SK-N-SH treated with all-trans-retinoic acid at 6 μM for 48 hours (cell line): Measurements from ENCODE around the gene DISP3.

Source experiments
- ARNTL ChIP-seq: fragments of 450-650 bp; formaldehyde crosslinking; IDR thresholded peaks from 2 replicates; pipeline ENCODE4 v1.5.0; 2020; ENCODE audit warnings: low read depth, mild to moderate bottlenecking, moderate library complexity, borderline replicate concordance
- BACH2 ChIP-seq: fragments of 250-450 bp; sonication (Bioruptor Pico); IDR thresholded peaks from 2 replicates; pipeline ENCODE4 v1.9.0; 2021; ENCODE audit warnings: mild to moderate bottlenecking, borderline replicate concordance
- ISL1 ChIP-seq: fragments of 250-450 bp; sonication (Bioruptor Pico); IDR thresholded peaks from 2 replicates; pipeline ENCODE4 v2.1.2; 2022; ENCODE audit warnings: mild to moderate bottlenecking, moderate library complexity
- OSR1 ChIP-seq: fragments of 250-450 bp; sonication (Bioruptor Pico); IDR thresholded peaks from 2 replicates; pipeline ENCODE4 v1.8.0; 2022; ENCODE audit warnings: moderate library complexity, mild to moderate bottlenecking, inconsistent platforms
- PATZ1 ChIP-seq: fragments of 250-450 bp; sonication (Bioruptor Pico); IDR thresholded peaks from 2 replicates; pipeline ENCODE4 v1.8.0; 2020; ENCODE audit warnings: mild to moderate bottlenecking, moderate library complexity, borderline replicate concordance
- PPARA ChIP-seq: fragments of 250-450 bp; sonication (Bioruptor Pico); IDR thresholded peaks from 2 replicates; pipeline ENCODE4 v1.5.0; 2020; ENCODE audit warnings: mild to moderate bottlenecking, borderline replicate concordance
- RARB ChIP-seq: fragments of 250-450 bp; sonication (Bioruptor Pico); IDR thresholded peaks from 2 replicates; pipeline ENCODE4 v1.8.0; 2021; ENCODE audit warnings: mild to moderate bottlenecking, moderate library complexity
- ZC3H10 ChIP-seq: fragments of 250-450 bp; sonication (Bioruptor Pico); IDR thresholded peaks from 2 replicates; pipeline ENCODE4 v1.5.1; 2021; ENCODE audit warnings: mild to moderate bottlenecking, moderate library complexity
- ZFP3 ChIP-seq: fragments of 250-450 bp; sonication (Bioruptor Pico); IDR thresholded peaks from 2 replicates; pipeline ENCODE4 v1.5.0; 2020; ENCODE audit warnings: mild to moderate bottlenecking, moderate library complexity
- ZFP30 ChIP-seq: fragments of 450-650 bp; formaldehyde crosslinking; IDR thresholded peaks from 2 replicates; pipeline ENCODE4 v1.5.0; 2022; ENCODE audit warnings: mild to moderate bottlenecking, moderate library complexity
- ZNF70 ChIP-seq: fragments of 450-650 bp; formaldehyde crosslinking; IDR thresholded peaks from 2 replicates; pipeline ENCODE4 v1.5.0; 2020; ENCODE audit warnings: mild to moderate bottlenecking, moderate library complexity
- TF ChIP-seq, protein P1 (sequence below): fragments of 250-450 bp; sonication (Bioruptor Pico); IDR thresholded peaks from 2 replicates; pipeline ENCODE4 v1.5.0; 2020; ENCODE audit warnings: mild to moderate bottlenecking, moderate library complexity
- TF ChIP-seq, protein P2 (sequence below): fragments of 250-450 bp; sonication (Bioruptor Pico); IDR thresholded peaks from 2 replicates; pipeline ENCODE4 v1.8.0; 2021; ENCODE audit warnings: low read depth, mild to moderate bottlenecking, moderate library complexity, borderline replicate concordance

- TF ChIP-seq PATZ1 (no peak), ZFP30 (CRISPR knock-in tag) (no peak), ZFP3 (no peak), OSR1 (CRISPR knock-in tag) (no peak), ISL1 (no peak), RARB (CRISPR knock-in tag) (no peak), BACH2 (CRISPR knock-in tag) (no peak), ARNTL (no peak), PPARA (no peak), ZC3H10 (CRISPR knock-in tag) (no peak), ZNF70 (no peak)
- TF ChIP-seq, protein P1, sequence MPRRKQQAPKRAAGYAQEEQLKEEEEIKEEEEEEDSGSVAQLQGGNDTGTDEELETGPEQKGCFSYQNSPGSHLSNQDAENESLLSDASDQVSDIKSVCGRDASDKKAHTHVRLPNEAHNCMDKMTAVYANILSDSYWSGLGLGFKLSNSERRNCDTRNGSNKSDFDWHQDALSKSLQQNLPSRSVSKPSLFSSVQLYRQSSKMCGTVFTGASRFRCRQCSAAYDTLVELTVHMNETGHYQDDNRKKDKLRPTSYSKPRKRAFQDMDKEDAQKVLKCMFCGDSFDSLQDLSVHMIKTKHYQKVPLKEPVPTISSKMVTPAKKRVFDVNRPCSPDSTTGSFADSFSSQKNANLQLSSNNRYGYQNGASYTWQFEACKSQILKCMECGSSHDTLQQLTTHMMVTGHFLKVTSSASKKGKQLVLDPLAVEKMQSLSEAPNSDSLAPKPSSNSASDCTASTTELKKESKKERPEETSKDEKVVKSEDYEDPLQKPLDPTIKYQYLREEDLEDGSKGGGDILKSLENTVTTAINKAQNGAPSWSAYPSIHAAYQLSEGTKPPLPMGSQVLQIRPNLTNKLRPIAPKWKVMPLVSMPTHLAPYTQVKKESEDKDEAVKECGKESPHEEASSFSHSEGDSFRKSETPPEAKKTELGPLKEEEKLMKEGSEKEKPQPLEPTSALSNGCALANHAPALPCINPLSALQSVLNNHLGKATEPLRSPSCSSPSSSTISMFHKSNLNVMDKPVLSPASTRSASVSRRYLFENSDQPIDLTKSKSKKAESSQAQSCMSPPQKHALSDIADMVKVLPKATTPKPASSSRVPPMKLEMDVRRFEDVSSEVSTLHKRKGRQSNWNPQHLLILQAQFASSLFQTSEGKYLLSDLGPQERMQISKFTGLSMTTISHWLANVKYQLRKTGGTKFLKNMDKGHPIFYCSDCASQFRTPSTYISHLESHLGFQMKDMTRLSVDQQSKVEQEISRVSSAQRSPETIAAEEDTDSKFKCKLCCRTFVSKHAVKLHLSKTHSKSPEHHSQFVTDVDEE (CRISPR knock-in tag) = no peak
- TF ChIP-seq, protein P2, sequence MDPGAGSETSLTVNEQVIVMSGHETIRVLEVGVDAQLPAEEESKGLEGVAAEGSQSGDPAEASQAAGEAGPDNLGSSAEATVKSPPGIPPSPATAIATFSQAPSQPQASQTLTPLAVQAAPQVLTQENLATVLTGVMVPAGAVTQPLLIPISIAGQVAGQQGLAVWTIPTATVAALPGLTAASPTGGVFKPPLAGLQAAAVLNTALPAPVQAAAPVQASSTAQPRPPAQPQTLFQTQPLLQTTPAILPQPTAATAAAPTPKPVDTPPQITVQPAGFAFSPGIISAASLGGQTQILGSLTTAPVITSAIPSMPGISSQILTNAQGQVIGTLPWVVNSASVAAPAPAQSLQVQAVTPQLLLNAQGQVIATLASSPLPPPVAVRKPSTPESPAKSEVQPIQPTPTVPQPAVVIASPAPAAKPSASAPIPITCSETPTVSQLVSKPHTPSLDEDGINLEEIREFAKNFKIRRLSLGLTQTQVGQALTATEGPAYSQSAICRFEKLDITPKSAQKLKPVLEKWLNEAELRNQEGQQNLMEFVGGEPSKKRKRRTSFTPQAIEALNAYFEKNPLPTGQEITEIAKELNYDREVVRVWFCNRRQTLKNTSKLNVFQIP (CRISPR knock-in tag) = no peak
These were observed 13.3 kb downstream of the DISP3 start for GRCh38 chr1:11492235-11492634.
